Colonic mucosa (tissue), 4 donors: ENCODE data around the gene ZFP92. TPM values are rescaled to one million over a fixed set of nuclear protein-coding genes. Genes with fewer than 3 reads are reported as not detected.
"Not testable (repeated sequence)": the region's sequence is repeated elsewhere in the genome, so short reads cannot be mapped to it uniquely, and the experiment has no call there.

Experiments used
- DNase-seq: peaks from one replicate; pipeline ENCODE4 v3.0.0-alpha.2; 2020
- H3K27ac ChIP-seq: fragments of 200-600 bp; one replicate; pipeline ENCODE4 v1.8.0; 2021
- H3K27me3 ChIP-seq: fragments of 200-600 bp; one replicate; pipeline ENCODE4 v1.8.0; 2021
- H3K36me3 ChIP-seq: fragments of 200-600 bp; one replicate; pipeline ENCODE4 v1.8.0; 2021
- H3K4me1 ChIP-seq: fragments of 200-600 bp; one replicate; pipeline ENCODE4 v1.8.0; 2021; ENCODE audit warnings: mild to moderate bottlenecking
- H3K4me3 ChIP-seq: fragments of 200-600 bp; one replicate; pipeline ENCODE4 v1.8.0; 2021
- H3K9ac ChIP-seq, 2 donors: one replicate each; pipeline ENCODE4 v1.7.0; 2013; ENCODE audit warnings: control low read depth in 2 of 2, low read depth in 2 of 2, low read length in 2 of 2
- H3K9me3 ChIP-seq: fragments of 200-600 bp; one replicate; pipeline ENCODE4 v1.8.0; 2021
- intact Hi-C: fragments of 100-400 bp; cut with DNase I; formaldehyde crosslinking; loops from one replicate; pipeline ENCODE4 v1.14.1; 2022
- total RNA-seq, 2 donors: library from RNA; stranded (reverse); fragmentation: NEBNext Ultra II Directional in 1 of 2; extraction: Animal tissue kit (Norgen Biotek cat#: 25700) in 1 of 2; gene quantifications; one replicate each; pipeline ENCODE4 v1.2.1, GENCODE V29; 2021
- TF ChIP-seq, protein P1 (sequence below): fragments of 200-600 bp; IDR thresholded peaks from one replicate; pipeline ENCODE4 v1.8.0; 2022; ENCODE audit warnings: antibody characterized with exemption, mild to moderate bottlenecking
- donor health status: healthy.
- donor health status: DM: no; HTN: no; CAD: no.
- donor health status: DM: no; HTN: no; CAD: no.

Gene ZFP92
- total RNA-seq, 2 donors from 2014 or later = 0.10 to 0.29 TPM

- Histone ChIP-seq H3K36me3 (no peaks in the 10 kb centered on the region), H3K27ac (no peak overlapping the region), H3K4me3 (no peak overlapping the region), H3K9ac (no peak overlapping the region), H3K4me1 (no peaks in the 10 kb centered on the region), H3K27me3 (no peaks in the 10 kb centered on the region), H3K9me3 (no peaks in the 10 kb centered on the region)
- TF ChIP-seq, protein P1, sequence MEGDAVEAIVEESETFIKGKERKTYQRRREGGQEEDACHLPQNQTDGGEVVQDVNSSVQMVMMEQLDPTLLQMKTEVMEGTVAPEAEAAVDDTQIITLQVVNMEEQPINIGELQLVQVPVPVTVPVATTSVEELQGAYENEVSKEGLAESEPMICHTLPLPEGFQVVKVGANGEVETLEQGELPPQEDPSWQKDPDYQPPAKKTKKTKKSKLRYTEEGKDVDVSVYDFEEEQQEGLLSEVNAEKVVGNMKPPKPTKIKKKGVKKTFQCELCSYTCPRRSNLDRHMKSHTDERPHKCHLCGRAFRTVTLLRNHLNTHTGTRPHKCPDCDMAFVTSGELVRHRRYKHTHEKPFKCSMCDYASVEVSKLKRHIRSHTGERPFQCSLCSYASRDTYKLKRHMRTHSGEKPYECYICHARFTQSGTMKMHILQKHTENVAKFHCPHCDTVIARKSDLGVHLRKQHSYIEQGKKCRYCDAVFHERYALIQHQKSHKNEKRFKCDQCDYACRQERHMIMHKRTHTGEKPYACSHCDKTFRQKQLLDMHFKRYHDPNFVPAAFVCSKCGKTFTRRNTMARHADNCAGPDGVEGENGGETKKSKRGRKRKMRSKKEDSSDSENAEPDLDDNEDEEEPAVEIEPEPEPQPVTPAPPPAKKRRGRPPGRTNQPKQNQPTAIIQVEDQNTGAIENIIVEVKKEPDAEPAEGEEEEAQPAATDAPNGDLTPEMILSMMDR = peak; percentile 36
- intact Hi-C loops = no loop called here
- DNase-seq = no peak
Observed at GRCh38 chrX:153400146-153401132, 10.8 kb upstream of the ZFP92 start.

DNA sequence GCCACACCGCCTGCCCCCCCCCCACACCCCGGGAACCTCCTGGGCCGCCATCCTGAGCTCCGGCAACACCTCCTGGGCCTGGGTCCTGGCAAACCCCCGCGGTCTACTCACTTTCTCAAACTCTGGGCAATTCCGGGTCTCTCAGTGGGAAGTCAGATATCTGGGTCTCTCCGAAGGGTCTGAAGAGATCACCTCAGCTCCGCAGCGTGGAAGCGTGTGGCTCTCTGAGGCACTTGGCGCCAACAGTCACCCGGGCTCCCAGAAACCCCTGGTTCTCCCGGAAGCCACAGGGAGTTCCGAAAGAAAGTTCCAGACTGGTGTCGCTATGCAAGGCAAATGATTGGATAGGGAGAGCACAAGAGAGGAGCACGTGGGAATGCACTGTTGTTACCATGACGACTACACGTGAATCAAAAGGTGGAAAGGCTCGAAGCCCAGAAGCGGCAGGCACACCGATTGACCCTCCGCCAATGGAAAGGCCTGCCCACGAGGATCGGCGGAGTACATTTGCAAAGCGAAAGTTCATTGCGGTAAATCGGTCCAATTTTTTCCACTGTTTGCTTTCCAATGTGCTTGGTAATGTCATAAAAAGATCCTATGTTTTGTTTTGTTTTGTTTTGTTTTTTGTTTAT lies 10.0 kb upstream of the ZFP92 start, which contains the start of gene PNMA6E:
Gene PNMA6E, minus strand, starts transcription at position 218 of the 632 bp plus-strand sequence. CDS start 2,501 bp downstream, outside the sequence.
- H3K9ac ChIP-seq = no peak within 1 kb of the TSS
- no peak for DNase-seq
- TF ChIP-seq, protein P1 = no peak
- H3K27ac ChIP-seq = no peak within 1 kb of the TSS
- H3K4me3 ChIP-seq = no peak within 1 kb of the TSS
- no peaks in the 10 kb centered on the region for H3K36me3 ChIP-seq
- H3K4me1 ChIP-seq = no peaks in the 10 kb centered on the region
- no peaks in the 10 kb centered on the region for H3K9me3 ChIP-seq
- intact Hi-C loops = no loop called here
- H3K27me3 ChIP-seq = no peaks in the 10 kb centered on the region

DNA sequence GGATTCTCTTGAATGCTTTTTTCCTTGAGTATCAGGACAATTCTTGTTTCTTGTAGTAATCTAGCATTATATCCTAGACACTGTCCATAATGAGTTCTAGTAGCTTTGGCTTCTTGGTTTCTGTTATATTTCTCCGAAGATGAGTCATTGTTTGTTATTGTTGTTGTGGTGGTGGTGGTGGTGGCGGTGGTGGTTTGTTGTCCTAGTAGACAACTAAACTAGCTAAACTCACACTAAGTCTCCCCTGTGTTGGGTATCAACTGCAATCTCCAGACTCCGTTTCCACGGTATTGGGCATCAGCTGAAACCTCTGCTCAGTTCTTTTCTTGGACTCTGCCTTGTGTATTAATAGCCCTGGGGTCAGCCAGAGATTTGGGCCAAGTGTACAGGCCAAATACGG lies 6.9 kb upstream of the ZFP92 start:
- H3K4me3 ChIP-seq, H3K4me1 ChIP-seq, H3K27me3 ChIP-seq, intact Hi-C loops, H3K27ac ChIP-seq, H3K36me3 ChIP-seq, DNase-seq, H3K9me3 ChIP-seq, H3K9ac ChIP-seq: not testable (repeated sequence)

DNA sequence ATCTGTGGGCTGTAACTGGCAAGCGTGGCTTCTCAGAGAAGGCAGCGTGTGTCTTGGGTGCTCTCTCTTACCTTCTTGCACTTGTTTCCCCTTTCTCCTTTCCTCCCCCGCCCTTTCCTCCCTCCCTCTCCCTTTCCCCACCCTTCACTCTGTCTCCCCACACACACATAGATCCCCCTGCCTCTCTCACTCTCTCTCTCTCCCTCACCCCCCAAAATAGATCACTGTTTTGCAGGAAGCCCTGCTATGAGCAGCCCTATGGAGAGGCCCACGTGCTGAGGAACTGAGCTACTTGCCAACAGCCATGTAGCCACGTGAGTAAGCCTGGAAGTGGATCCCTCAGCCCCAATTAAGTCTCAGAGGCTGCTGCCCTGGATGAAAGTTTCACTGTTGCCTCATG lies 5.8 kb upstream of the ZFP92 start:
- Histone ChIP-seq H3K9ac (no peak overlapping the region), H3K36me3 (no peaks in the 10 kb centered on the region), H3K9me3 (no peaks in the 10 kb centered on the region), H3K4me3 (no peak overlapping the region), H3K27me3 (no peaks in the 10 kb centered on the region), H3K4me1 (no peaks in the 10 kb centered on the region), H3K27ac (no peak overlapping the region)
- intact Hi-C loops = no loop called here
- no peak for DNase-seq
- TF ChIP-seq, protein P1 = no peak

DNA sequence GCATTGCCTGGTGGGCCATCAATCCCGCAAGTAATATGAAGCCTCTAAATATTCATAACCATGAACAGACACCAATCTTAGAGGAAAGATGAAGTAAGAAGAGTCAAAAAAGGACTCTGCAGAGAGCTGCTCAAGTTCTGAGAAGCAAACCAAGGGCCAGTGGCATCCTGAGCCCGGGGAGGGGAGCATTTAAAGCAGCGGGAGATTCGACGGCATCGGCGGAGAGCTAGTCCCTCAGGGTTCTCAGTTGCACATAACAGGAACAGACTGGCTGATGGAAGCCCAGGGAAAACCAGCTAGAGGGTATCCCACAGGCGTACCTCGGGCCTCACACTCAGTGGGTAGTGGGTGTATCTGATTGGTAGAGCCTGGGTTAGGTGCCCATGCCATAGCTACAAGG lies 5.3 kb upstream of the ZFP92 start:
- TF ChIP-seq, protein P1 = no peak
- Histone ChIP-seq H3K9me3 (no peaks in the 10 kb centered on the region), H3K36me3 (no peaks in the 10 kb centered on the region), H3K4me3 (no peak overlapping the region), H3K27me3 (peaks cover 2% of the 10 kb centered on the region), H3K4me1 (no peaks in the 10 kb centered on the region), H3K27ac (no peak overlapping the region), H3K9ac (no peak overlapping the region)
- intact Hi-C loops = no loop called here
- DNase-seq = no peak
